Ramos (cell line): ENCODE results near the gene LILRB3.
"Not testable (repeated sequence)": the region's sequence is repeated elsewhere in the genome, so short reads cannot be mapped to it uniquely, and the experiment has no call there.

Source experiments
- in situ Hi-C: fragments of 300-500 bp; cut with MboI; formaldehyde crosslinking; loops from one replicate; pipeline ENCODE4 v1.14.3; 2022; ENCODE audit warnings: low sequenced_read_pairs; ENCODE audit not compliant: unreplicated experiment

Gene LILRB3

DNA sequence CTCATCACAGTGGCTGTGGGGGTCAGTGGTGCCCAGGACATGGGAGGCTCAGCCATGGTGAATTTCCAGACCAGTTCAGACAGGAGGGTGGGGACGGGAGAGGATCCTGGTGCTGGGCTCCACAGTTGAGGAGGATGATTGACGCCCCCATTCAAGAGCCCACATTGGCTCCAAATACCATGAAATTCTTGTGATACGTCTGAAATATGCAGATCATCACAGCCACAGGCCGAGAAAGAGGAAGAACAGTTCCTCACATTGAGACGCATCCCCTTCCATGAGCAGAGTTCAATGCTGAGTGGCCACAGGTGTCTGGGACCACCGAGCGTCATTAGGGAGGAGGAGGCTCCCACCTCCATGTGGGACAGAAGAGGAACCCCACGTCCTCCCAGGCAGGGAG lies 21.0 kb upstream of the LILRB3 start:
- in situ Hi-C loops = loop anchor here (25.0 kb wide), 1 partner anchor 407 kb away; no protein-coding TSS in a partner anchor

DNA sequence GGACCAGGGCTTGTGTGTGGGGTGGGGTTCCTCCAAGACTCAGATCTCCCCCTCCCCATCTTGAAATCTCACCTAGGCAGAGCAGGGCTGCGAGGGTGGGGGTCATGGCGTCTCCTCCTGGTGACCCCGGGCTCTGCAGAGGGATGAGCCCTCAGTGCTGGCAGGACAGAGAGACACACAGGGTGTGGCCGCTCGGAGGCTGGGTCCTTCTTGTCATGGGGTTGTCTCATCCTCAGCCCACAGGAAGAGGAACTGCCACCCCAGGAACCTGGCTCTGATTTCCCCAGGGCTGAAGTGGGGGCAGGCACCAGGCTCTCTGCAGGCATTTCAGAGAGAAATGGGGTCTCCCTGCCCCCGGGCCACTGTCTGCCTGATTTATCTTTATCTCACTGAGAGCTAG lies 19.8 kb upstream of the LILRB3 start, which contains the start of gene LILRA6:
Gene LILRA6, minus strand, starts transcription at position 145 of the 400 bp plus-strand sequence.
- in situ Hi-C loops = loop anchor here (25.0 kb wide), 1 partner anchor 405 kb away; no protein-coding TSS in a partner anchor

DNA sequence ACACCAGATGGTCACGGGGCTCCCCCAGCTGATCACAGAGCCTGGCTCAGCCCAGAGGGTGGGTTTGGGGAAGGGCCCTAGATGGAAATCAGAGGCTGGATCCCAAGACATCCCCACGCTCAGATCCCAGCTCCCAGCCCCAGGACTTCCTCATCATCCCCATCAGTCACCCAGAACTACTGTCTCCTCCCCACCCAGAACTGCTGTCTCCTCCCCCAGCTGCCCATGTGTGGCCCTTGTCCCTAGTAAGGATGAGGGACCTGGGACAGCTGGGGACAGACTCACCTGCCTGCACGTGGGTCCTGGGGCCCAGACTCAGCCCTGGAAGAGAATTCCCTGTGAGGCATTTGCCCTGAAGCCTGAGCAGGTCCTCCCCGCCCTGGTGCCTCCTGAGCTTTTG lies 19.4 kb upstream of the LILRB3 start:
- in situ Hi-C loops = loop anchor here (25.0 kb wide), 1 partner anchor 405 kb away; no protein-coding TSS in a partner anchor

DNA sequence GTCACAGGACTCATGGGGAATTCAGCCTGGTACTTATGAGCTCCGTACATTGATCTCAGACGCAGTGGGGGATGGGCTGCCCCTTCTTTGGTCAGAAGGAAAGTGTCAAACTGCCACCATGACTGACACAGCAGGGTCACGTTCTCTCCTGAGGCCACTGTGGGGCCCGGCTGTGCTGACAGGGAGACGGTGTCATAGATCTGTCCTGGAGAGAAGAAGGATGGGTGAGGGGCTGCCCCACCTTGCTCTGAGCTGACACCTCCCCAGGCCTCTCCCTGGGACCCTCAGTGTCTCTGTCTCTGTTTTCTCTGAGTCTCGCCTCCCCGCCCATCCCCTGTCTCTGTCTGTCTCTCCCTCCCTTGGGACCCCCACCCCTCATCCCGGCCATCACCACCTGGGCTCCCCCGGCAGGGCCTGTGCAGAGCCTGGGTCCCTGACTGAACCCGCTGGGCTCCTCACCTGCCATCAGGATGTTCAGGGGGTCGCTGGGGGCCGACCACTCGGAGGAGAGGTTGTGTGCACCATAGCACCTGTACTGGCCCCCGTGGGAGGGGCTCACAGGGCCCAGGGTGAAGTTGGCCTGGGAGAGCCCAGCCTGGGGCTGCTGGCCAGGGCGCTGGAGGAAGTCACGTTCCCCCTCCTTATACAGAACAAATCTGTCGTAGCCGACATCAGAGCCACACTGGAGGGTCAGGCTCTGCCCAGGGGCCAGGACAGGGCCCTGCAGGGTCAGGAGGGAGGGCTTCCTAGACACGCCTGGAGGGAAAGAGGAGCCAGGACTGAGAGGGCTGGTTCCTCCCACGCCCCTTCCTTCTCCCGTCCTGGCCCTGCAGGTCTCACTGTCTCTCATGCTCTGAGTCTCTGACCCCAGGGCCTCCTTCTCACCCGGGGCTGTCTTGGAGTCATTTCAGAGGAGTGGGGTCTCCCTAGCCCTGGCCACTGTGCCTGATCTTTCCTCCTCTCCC lies 17.8 kb upstream of the LILRB3 start:
- in situ Hi-C loops = loop anchor here (25.0 kb wide), 1 partner anchor 403 kb away; no protein-coding TSS in a partner anchor

DNA sequence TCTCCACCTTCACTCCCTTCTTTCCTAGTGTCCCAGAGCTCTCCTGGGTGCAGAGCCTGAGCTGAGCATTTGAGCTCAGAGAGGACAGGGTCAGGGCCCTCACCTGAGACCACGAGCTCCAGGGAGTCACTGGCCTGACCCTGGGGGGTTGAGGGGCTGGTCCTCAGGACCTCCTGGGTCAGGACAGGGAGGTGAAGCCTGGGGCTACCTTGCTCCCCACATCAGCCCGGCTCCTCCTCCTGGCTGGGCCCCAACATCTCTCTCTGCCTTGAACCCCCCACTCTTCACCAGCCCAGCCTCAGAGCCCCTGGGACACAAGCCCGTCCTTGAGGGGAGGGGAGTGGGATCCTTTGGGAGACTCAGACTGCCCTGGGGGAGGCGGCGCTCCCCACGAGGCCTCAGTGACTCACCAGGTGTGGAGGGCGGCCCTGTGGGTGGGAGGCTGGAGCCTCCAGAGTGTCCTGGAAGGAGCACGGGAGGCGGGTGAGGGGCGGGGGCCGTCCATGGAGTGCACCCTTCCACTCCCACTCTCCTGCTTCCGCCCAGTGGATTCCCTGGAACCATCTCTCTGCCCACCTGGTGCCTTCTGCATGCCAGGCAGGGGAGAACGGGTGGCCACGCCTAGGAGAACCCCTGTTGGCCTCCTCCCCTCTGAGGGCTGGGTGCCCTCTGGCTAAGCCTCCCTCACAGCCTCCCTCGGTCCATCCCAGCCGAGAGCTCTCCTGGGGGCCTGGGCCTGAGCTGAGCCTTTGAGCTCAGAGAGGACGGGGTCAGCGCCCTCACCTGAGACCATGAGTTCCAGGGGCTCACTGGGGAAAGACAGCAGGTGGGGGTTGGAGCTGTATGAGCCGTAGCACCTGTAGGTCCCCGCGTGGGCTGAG lies 16.9 kb upstream of the LILRB3 start:
- in situ Hi-C loops = loop anchor here (25.0 kb wide), 1 partner anchor 402 kb away; no protein-coding TSS in a partner anchor

DNA sequence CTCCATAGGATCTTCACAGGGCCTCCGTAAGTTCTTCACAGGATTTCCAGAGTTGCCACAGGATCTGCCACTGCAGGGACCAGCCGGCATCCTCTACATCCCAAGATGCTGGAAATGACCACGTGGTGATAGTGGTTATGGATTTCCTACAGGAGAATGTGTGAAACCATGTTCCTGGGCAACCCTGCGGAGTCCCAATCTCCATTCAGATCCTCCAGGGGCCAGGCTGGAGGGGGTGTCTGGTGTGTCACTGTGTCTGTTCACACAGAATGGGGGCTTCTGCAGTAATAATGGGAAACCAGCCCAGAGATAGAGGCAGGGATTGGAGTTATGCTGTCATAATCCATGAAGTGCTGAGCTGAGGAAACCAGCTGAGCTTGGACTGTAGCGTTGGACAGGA lies 11.1 kb upstream of the LILRB3 start:
- in situ Hi-C loops = loop anchor here (5.0 to 25.0 kb wide), 2 partner anchors 72 to 397 kb away; no protein-coding TSS in a partner anchor

DNA sequence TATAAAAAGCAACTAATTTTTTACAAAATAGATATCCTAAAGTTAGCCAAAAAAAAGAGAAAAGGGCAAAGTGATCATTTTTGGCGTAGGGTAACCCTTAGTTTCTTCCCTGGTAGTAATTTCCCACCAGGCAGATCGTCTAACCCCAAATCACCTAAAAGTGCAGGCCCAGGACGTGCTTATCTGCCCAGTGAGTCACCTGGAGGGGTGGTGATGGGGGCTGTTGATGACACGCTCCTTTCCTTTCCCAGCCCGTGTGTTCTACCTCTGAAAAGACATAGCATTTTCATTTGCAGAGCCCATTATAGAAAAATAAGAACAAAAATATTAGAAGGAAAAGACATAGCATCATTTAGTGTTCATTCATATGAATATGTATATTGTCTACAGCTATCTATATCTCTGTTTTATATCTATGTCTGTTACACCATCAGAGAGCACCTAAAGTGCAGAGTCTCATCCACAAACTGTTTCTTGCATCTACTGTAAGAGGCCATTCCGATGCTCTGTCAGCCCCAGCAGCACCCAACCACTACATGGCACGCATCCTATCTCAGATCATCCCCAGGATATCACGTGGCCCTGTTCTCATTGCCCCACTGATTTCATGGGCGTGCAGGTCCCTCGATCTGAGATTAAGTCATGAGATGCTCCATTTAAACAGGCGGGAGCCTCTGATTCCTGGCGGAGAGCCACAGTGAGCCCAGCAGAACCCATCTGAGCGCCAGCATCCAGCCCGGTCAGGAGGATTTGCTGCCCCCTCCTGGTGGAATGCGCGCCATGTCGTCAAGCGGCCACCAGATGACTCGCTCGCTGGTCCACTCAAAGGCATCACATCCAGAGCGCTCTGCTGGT lies 8.5 kb upstream of the LILRB3 start:
- in situ Hi-C loops = loop anchor here (5.0 to 25.0 kb wide), 2 partner anchors 69 to 394 kb away; no protein-coding TSS in a partner anchor

DNA sequence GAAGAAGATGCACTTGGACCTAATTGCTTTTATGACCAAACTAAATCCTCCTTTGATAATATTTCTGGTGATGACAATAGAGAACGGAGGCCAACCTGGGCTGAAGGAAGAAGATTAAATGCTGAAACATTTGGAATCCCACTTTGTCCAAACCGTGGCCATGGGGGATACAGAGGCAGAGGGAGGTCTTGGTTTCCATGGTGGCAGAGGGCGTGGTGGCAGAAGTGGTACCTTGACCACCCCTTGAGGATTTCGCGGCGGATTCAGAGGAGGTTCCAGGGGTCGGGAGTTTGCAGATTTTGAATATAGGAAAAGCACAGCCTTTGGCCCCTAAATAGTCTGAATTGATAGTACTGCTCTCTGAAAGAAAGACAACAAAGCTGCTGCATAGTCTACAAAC lies 7.2 kb upstream of the LILRB3 start:
- in situ Hi-C loops = loop anchor here (5.0 to 25.0 kb wide), 2 partner anchors 68 to 393 kb away; no protein-coding TSS in a partner anchor

DNA sequence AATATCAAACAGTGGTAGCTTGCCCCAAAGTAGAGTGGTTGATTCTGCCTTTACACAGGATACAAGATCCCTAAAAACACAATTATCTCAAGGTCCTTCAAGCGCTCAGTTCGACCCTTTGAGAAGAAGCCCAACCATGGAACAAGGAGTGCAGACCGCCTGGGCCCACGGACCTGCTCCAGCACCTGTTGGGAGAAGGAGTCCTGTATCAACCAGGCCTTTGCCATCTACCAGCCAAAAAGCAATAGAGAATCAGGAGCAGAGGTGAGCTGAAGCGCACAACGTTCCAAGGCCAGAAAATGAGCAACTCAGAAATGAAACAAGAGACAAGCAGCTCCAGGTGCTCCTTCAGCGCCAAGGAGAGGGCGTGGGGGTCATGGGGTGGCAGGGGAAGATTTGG lies 6.3 kb upstream of the LILRB3 start:
- in situ Hi-C loops = loop anchor here (25.0 kb wide), 1 partner anchor 392 kb away; no protein-coding TSS in a partner anchor

DNA sequence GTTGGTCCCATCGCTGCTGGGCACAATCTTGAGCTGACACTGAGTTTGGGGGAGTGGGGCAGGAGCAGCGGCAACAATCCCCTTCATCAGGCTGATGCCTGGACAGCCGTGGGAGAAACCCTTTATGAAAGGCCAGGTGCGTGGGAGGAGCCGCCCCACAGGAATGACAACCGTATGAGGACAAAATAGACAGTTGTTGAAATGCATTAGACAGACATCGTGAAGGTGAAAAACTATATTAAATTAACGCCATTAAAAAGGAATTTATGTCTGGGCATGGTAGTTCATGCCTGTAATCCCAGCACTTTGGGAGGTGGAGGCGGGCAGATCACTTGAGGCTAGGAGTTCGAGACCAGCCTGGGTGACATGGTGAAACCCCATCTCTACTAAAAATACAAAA lies 1.8 kb upstream of the LILRB3 start:
- in situ Hi-C loops = loop anchor here (25.0 kb wide), 1 partner anchor 387 kb away; no protein-coding TSS in a partner anchor

DNA sequence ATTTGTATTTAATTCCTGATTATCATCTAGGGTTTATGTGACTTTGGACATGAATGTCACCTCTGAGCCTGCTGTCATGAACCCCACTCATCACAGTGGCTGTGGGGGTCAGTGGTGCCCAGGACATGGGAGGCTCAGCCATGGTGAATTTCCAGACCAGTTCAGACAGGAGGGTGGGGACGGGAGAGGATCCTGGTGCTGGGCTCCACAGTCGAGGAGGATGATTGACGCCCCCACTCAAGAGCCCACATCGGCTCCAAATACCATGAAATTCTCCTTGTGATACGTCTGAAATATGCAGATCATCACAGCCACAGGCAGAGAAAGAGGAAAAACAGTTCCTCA lies 1.1 kb upstream of the LILRB3 start:
- in situ Hi-C loops = not testable (repeated sequence)

DNA sequence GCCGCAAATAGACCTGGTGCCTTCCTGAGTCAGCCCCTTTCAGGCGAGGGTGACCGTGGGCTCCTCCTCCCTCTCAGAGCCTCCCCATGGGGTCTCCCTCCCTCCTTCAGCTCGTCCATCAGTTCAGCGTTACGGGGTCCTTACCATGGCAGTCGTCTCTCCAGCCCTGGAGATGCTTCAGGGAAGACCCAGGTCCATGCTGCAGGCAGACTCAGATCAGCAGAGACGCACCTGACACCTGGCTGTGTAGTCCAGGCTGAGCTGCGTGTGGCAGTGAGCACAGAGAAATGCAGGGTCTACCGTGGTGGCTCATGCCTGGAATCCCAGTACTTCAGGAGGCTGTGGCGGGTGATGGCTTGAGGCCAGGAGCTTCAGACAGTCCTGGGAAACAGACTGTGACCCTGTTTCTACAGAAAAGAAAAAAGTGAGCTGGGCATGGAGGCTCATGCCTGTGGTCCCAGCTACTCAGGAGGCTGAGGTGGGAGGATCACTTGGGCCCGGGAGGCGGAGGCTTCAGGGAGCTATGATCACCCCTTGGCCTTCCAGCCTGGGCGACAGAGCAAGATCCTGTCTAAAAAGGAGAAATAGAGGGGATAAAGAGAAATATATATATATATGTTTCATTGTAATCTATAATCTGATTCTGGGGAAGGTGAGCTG lies 600 bp upstream of the LILRB3 start:
- in situ Hi-C loops = not testable (repeated sequence)

DNA sequence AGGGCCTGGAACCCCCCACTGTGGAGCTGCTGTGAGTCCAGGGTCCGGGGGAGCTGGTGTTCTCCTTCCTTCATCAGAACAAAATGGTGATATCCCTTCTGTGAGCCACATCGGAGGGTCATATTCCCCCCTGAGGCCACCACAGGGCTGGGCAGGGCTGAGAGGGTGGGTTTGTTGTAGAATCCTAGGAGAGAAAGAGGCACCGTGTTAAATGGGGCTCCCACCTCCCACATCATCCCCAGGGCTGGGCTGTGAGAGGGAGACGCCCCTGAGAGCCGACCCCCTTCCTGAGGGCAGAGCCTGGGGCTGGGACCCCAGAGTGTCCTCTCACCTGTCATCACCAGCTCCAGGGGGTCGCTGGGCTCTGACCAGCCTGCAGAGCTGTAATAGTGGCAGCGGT lies 860 bp downstream of the LILRB3 start:
- in situ Hi-C loops = not testable (repeated sequence)

DNA sequence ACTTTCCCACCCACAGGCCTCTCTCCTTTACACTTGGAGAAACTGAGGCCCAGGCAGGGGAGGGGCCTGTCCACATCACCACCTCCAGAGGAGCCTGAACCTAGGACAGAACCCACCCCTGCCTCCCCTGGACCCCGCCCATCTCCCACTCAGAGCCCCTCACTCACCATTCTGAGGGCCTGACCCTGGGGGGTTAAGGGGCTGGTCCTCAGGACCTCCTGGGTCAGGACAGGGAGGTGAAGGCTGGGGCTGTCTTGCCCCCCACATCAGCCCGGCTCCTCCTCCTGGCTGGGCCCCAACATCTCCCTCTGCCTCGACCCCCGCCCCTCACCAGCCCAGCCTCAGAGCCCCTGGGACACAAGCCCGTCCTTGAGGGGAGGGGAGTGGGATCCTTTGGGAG lies 3.1 kb downstream of the LILRB3 start:
- in situ Hi-C loops = not testable (repeated sequence)

DNA sequence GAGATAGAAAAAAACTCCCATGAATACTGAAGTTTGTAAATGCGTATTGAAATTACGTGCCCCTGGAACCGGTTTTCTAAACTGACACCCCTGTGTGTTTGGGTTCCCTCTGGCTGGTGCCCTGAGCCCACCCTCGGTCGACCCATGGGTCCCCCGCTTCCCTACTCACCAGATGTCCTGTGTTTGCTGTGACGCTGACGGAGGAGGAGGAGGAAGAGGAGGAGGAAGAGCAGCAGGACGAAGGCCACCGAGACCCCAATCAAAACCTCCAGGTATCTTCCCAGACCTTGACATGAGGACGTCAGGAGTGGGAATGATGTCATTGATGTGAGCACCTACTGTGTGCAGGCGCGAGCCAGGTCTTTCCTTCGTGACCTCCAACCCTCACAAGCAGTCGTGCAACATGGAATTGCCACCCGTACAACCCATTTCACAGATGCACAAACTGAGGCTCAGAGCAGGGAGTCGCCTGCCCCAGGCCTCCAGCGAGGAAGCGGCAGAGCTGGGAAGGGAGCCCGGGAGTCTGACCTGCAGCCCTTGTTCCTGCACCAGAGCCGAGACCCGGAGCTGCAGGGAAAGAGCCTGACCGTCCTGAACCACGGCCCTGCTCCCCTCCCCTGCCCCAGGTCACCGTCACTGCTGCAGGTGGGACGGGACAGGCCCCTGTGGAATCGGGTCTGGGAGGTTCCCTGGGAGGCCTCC lies 3.7 kb downstream of the LILRB3 start:
- in situ Hi-C loops = no loop called here

DNA sequence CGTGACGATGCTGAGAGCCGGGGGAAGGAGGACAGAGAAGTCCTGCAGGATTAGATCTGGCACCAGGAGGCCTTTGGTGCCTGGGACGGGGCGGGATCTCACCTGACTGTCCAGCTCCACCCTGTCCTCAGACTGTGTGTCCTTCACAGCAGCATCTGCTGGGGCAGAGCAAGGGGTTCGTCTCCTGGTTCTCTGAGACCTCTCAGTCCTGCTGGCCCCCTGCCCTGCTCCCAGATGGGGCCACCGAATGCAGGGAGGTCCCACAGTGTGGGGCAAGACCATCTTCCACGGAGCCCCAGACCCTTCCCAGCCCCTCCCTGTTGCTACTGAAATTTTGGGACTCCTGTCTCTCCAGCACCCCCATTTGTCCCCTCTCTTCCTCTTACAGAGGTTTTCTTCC lies 4.5 kb downstream of the LILRB3 start:
- in situ Hi-C loops = no loop called here

DNA sequence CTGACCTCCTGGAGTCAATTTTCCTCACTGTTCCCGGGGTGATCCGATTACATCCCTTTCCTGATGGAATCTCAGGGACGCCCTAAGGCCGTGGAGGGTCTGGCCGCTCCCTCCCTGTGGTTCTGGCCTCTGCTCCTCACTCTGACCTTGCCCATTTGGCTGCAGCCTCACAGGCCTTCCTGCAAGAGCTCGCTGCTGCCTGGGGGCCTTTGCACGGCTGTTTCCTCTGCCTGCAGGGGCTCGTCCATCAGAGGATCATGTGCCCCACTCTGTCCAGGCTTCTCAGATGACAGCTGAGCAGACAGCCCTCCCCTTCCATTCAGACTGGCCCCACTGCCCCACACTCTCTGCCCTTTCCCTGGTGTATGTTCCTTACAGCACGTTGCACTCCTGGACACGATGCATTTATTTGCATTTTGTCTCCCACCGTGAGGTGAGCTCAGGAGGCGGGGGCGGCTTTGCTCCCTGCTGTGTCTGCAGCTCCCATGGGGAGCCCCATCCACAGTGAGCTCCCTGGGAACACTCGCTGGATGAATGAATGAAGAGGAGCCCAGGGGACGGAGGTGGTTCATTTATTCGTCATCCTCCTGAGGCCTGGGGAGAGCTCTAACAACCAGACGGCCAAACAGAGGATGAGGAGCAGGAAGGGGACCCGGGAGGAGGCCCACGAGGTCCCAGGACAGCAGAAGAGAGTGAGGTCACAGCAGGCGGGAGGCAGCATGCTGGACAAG lies 5.1 kb downstream of the LILRB3 start:
- in situ Hi-C loops = not testable (repeated sequence)

DNA sequence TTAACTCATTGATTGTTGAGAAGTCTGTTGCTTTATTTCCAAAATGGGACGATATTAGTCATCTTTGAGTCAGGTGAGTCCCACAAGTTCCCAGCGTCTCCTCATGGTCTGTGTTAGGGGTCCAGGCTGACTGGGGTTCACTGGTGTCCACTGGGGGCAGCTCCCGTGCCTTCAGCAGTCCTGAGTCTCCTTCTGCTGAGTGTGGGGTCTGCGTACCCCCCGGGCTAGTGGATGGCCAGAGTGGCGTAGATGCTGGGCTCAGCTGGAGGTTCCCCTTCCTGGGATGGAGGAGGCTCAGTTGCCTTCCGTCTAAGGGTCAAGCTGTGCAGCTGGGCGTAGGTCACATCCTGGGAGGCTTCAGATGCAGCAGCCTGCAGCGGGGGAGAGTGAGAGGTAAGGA lies 5.9 kb downstream of the LILRB3 start:
- in situ Hi-C loops = no loop called here
